NCI-H510A treated with DMSO at 0.1 percent for 48 hours (cell line): ENCODE results near the gene CHAMP1.
"Not testable (repeated sequence)": the region's sequence is repeated elsewhere in the genome, so short reads cannot be mapped to it uniquely, and the experiment has no call there.

Source experiments
- DNase-seq: peaks from one replicate; lab custom pipeline; 2025; lab: John Stamatoyannopoulos, UW

CHAMP1 gene

DNA sequence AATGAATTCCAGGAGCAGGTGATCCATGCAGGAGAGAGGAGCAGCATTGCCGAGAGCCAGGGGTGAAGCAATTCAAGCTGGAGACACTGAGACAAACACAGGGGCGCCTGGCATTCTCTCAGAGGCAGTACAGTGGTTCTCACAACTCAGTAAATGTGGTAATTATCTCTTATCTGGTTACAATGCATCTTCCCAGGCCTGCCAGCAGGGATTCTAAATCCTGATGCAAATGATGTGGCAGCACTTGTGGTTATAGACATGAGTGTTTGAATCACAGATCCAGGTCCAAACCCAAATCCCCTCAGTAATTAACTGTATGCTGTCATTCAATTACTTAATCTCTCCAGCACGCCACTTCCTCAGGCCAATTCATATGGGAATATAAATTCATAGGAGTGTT, 19.6 kb downstream of the CHAMP1 start:
- DNase-seq: not testable (repeated sequence)

- no peak for DNase-seq
These were observed 20.2 kb downstream of the CHAMP1 start for GRCh38 chr13:114334305-114335053.

- DNase-seq: not testable (repeated sequence)
These were observed 22.2 kb downstream of the CHAMP1 start for GRCh38 chr13:114336457-114336856.

- DNase-seq: no peak
These were observed 24.7 kb downstream of the CHAMP1 start for GRCh38 chr13:114338959-114339358.

GRCh38 chr13:114339857-114340534, 25.7 kb downstream of the CHAMP1 start:
- DNase-seq: peak; percentile 39

DNA sequence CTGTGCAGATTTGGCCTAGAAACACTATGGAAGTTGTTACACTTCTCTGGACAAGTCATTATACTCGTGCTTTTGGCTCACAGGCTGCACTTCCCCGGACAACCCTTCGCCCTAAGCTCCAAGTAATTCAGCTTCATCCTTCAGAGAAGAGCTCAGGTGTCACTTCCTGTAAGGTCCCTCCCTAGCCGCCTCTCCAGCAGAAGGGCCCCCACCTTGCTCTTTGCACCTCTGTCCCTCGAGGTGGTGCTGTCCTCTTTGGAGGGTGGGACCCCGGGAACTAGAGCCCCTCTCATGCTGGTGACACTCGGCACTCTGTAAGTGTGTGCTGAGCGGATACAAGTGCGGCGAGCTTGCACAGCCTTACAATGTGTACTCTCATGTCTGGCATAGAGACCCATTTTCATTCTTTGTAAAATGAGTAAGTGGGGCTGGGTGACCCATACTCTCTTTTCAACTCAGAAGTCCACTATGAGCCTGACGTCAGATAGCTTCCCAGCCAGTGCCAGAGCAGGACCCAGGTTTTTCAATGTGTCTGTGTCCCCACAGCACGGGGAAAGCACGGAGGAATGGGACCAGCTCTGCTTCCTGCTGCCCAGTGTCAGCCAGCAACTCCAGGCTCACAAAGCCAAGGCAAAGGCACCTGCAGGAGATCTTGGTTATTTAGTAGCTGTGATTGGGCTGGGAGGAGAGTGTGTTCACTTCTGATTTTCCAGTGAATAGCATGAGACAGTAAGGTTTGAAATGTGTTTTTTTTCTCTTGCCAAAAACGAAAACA, 26.9 kb downstream of the CHAMP1 start:
- DNase-seq: no peak

GRCh38 chr13:114347256-114347655, 33.0 kb downstream of the CHAMP1 start:
- DNase-seq: not testable (repeated sequence)

- DNase-seq: not testable (repeated sequence)
These were observed 38.5 kb downstream of the CHAMP1 start for GRCh38 chr13:114352763-114353162.

DNA sequence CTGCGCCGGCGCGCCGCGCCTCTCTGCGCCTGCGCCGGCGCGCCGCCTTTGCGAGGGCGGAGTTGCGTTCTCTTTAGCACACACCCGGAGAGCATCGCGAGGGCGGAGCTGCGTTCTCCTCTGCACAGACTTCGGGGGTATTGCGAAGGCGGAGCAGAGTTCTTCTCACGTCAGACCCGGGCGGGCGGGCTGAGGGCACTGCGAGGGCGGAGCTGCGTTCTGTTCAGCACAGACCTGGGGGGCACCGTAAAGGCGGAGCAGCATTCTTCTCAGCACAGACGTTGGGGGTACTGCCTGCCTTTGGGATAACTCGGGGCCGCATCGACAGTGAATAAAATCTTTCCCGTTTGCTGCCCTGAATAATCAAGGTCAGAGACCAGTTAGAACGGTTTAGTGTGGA, 39.1 kb downstream of the CHAMP1 start:
- not testable (repeated sequence) for DNase-seq
